Aorta (tissue), 5 donors: ENCODE measurements around the gene H1-8. TPM values are rescaled to one million over a fixed set of nuclear protein-coding genes. Genes with fewer than 3 reads are reported as not detected.
"Not testable (repeated sequence)": the region's sequence is repeated elsewhere in the genome, so short reads cannot be mapped to it uniquely, and the experiment has no call there.

Experiments used
- ATAC-seq: fragments of 200-7000 bp; cut with Tn5 transposase; one replicate; pipeline ENCODE4 v1.9.1; 2022; ENCODE audit warnings: moderate library complexity; ENCODE audit not compliant: low FRiP score
- DNase-seq, 2 donors: peaks; one replicate each; pipeline ENCODE4 v3.0.0-alpha.2; 2020
- H3K27ac ChIP-seq, 2 donors: one replicate each; pipeline ENCODE4 v1.5.1; 2013; ENCODE audit warnings: low read length in 2 of 2, mild to moderate bottlenecking in 2 of 2, moderate library complexity in 2 of 2, control low read depth in 1 of 2, inconsistent platforms in 1 of 2, low read depth in 1 of 2
- H3K27me3 ChIP-seq, 2 donors: one replicate each; pipeline ENCODE4 v1.6.1; 2013; ENCODE audit warnings: control low read depth in 1 of 2, low read length in 1 of 2, mild to moderate bottlenecking in 1 of 2, moderate library complexity in 1 of 2; ENCODE audit not compliant: insufficient read depth in 2 of 2, control insufficient read depth in 1 of 2
- H3K36me3 ChIP-seq, 2 donors: one replicate each; pipeline ENCODE4 v1.6.1; 2013; ENCODE audit warnings: control low read depth in 1 of 2, low read length in 1 of 2, mild to moderate bottlenecking in 1 of 2; ENCODE audit not compliant: insufficient read depth in 2 of 2, control insufficient read depth in 1 of 2
- H3K4me1 ChIP-seq, 2 donors: one replicate each; pipeline ENCODE4 v1.6.1; 2013; ENCODE audit warnings: low read length in 2 of 2, control low read depth in 1 of 2, mild to moderate bottlenecking in 1 of 2, moderate library complexity in 1 of 2; ENCODE audit not compliant: insufficient read depth in 2 of 2, control insufficient read depth in 1 of 2
- H3K4me3 ChIP-seq, 2 donors: one replicate each; pipeline ENCODE4 v1.5.1; 2013; ENCODE audit warnings: low read length in 2 of 2, control low read depth in 1 of 2, mild to moderate bottlenecking in 1 of 2
- H3K9me3 ChIP-seq: one replicate; pipeline ENCODE4 v1.6.1; 2013; ENCODE audit warnings: mild to moderate bottlenecking, low read length; ENCODE audit not compliant: control insufficient read depth
- WGBS, 2 donors: extraction: QIAGEN DNeasy Blood & Tissue Kit; methylation state at CpG; one replicate each; pipeline ENCODE4 v1.1.7; 2013; 5-methylcytosine and 5-hydroxymethylcytosine counted together
- intact Hi-C, 2 donors: fragments of 100-400 bp; cut with DNase I; formaldehyde crosslinking; loops; one replicate each; pipeline versions ENCODE4 v1.14.2 to v1.15.0; 2022
- long read RNA-seq, 2 donors: library from polyadenylated mRNA; unstranded; transcript quantifications; one replicate each; pipeline ENCODE4 v2.0.0, GENCODE V29; 2020 to 2021
- polyA plus RNA-seq, 2 donors: library from polyadenylated mRNA; stranded (reverse); fragments of 200-250 nt; gene quantifications; one replicate each; pipeline ENCODE4 v1.2.3, GENCODE V29; 2013
- total RNA-seq, 2 donors: library from RNA; stranded (reverse); fragmentation: NEBNext Ultra II Directional; extraction: Animal tissue kit (Norgen Biotek cat#: 25700); gene quantifications; one replicate each; pipeline ENCODE4 v1.2.1, GENCODE V29; 2021
- donor health status: healthy with polysubstance abuse.
- donor health status: Bipolar disorder and iron deficiency.
- donor health status: DM: no; HTN: no; CAD: no.
- donor health status: DM: no; HTN: no; CAD: no.
- donor health status: DM: yes; HTN: yes; CAD: no.

Gene H1-8
- not detected for total RNA-seq
- polyA plus RNA-seq, result not detected
- long read RNA-seq, donor 1, result 0 reads
- long read RNA-seq, donor 2, result 0 reads

GRCh38 chr3:129543156-129543790 is at the start of gene H1-8:
TSS of gene H1-8 (plus strand) at chr3:129543175. CDS start at chr3:129543219, 44 bp downstream.
- DNase-seq, result no peak
- no peaks in the 10 kb centered on the region for H3K27me3 ChIP-seq
- H3K36me3 ChIP-seq, result no peaks in the 10 kb centered on the region
- H3K27ac ChIP-seq, result no peak within 1 kb of the TSS
- no peaks in the 10 kb centered on the region for H3K4me1 ChIP-seq
- intact Hi-C loops, result no loop called here
- no peak within 1 kb of the TSS for H3K4me3 ChIP-seq
- 90 to 91% methylated on average over 16 of the region's 16 CpGs for WGBS, 2 donors
- ATAC-seq, result no peak
- H3K9me3 ChIP-seq, result no peaks in the 10 kb centered on the region

DNA sequence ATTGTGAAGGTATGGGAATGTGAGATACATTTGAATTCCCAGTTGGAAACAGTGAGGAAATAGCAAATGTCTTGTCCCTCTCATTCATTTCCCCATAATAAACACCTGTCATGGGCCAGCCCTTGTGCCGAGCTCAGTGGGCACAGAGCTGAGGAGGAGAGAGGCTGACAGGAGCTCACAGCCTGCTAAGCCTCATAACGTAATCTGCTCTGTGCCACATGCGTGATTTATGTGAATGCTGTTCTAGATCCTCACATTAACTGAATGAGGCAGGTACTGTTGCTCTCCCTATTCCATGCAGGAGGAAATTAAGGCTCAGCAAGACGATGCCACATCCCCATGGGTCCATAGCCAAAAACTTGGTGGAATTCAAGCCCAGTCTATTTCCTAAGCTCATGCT is 49.8 kb upstream of the H1-8 start:
- Histone ChIP-seq H3K36me3 (peaks cover 0 to 6% of the 10 kb centered on the region in 2 donors), H3K9me3 (no peaks in the 10 kb centered on the region), H3K27ac (no peak overlapping the region), H3K27me3 (no peaks in the 10 kb centered on the region), H3K4me1 (no peaks in the 10 kb centered on the region), H3K4me3 (no peak overlapping the region)
- no peak for DNase-seq
- intact Hi-C loops, result loop anchor here (5.0 to 10.0 kb wide), 6 partner anchors 69 to 442 kb away; partner anchors contain the start of gene PLXND1 (in 1 of the 2)
- 93% methylated on average over 4 of the region's 4 CpGs for WGBS, 2 donors
- no peak for ATAC-seq

- intact Hi-C loops, result loop anchor here (5.0 to 10.0 kb wide), 6 partner anchors 68 to 440 kb away; partner anchors contain the start of gene PLXND1 (in 1 of the 2)
- not testable (repeated sequence) for H3K36me3 ChIP-seq, ATAC-seq
These were observed 48.5 kb upstream of the H1-8 start for GRCh38 chr3:129494499-129494898.

DNA sequence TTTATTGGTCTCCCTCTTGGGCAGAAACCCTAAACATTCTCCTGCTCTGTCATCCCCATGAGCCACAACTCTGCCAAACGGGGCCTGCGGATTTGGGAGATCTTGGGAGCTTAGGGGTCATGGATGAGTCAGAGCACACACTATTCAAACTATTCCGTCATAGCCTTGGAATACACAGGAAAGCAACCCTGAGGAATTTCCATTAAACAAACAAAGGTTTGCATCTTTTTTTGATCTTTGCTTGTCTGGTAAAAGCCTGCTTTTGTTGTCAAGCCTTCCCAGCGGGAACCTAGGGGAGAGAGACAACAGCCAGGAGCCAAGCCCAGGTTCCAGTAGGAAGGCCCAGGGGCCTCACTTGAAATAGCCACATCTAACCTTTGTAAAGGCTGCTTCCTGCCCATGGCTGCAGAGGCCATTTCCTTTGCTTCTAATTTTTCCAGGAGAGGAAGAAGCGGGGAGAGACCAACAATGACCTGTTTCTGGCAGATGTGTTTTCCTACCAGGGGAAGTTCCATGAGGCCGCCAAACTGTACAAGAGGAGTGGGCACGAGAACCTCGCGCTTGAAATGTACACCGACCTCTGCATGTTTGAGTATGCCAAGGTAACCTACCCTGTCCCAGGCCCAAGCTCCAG is 47.9 kb upstream of the H1-8 start:
- not testable (repeated sequence) for H3K27me3 ChIP-seq, H3K27ac ChIP-seq, H3K9me3 ChIP-seq, H3K4me3 ChIP-seq, H3K4me1 ChIP-seq, DNase-seq, H3K36me3 ChIP-seq
- 67 to 74% methylated on average over 10 of the region's 10 CpGs for WGBS, 2 donors
- intact Hi-C loops, result loop anchor here in 1 of 2 donors (10.0 kb wide), 1 partner anchor 440 kb away; no protein-coding TSS in a partner anchor
- ATAC-seq, result peak; percentile 47

More at GRCh38 chr3:129494499-129494898, 48.5 kb upstream of the H1-8 start:
- DNase-seq, H3K27ac ChIP-seq, H3K4me3 ChIP-seq, H3K9me3 ChIP-seq, H3K4me1 ChIP-seq, H3K27me3 ChIP-seq: not testable (repeated sequence)
- 91% methylated on average over 5 of the region's 5 CpGs for WGBS, 2 donors

DNA sequence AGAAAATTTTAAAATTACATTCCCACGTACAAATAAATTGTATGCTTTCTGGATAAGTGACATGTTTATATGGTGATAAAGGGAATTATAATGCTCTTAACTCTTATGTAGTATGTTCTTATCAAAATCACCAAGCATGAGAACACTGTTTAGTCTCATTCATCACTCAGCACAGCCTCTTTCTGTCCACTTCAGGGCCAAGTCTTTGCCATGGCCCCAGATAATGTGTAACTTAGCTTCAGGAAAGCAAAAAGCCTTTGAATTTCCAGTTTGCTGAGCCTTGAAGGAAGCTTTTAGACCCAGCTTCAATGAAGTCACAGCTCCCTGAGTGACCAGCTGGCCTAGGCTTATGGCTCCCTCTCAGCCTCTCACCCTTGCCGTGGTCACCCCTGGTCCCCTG is 45.1 kb upstream of the H1-8 start:
- H3K27ac ChIP-seq, ATAC-seq, H3K27me3 ChIP-seq, H3K4me3 ChIP-seq, H3K9me3 ChIP-seq, H3K4me1 ChIP-seq, H3K36me3 ChIP-seq, DNase-seq: not testable (repeated sequence)
- intact Hi-C loops, result loop anchor here in 1 of 2 donors (10.0 kb wide), 1 partner anchor 437 kb away; no protein-coding TSS in a partner anchor
- WGBS, 2 donors, result 52 to 63% methylated on average over 2 of the region's 2 CpGs

- not testable (repeated sequence) for DNase-seq, H3K27ac ChIP-seq, H3K9me3 ChIP-seq, H3K4me1 ChIP-seq, H3K27me3 ChIP-seq, ATAC-seq, H3K36me3 ChIP-seq, H3K4me3 ChIP-seq
- intact Hi-C loops, result loop anchor here in 1 of 2 donors (10.0 kb wide), 1 partner anchor 436 kb away; no protein-coding TSS in a partner anchor
- WGBS, 2 donors, result 46 to 51% methylated on average over 8 of the region's 8 CpGs
These were observed 44.1 kb upstream of the H1-8 start for GRCh38 chr3:129498603-129499488.

- DNase-seq, H3K4me1 ChIP-seq, H3K36me3 ChIP-seq, ATAC-seq, H3K9me3 ChIP-seq, H3K27me3 ChIP-seq, H3K27ac ChIP-seq, H3K4me3 ChIP-seq: not testable (repeated sequence)
- intact Hi-C loops, result loop anchor here in 1 of 2 donors (5.0 to 10.0 kb wide), 2 partner anchors 58 to 435 kb away; no protein-coding TSS in a partner anchor
- WGBS, 2 donors, result 89 to 93% methylated on average over 12 to 14 of the region's 14 CpGs
These were observed 43.2 kb upstream of the H1-8 start for GRCh38 chr3:129499604-129500333.

DNA sequence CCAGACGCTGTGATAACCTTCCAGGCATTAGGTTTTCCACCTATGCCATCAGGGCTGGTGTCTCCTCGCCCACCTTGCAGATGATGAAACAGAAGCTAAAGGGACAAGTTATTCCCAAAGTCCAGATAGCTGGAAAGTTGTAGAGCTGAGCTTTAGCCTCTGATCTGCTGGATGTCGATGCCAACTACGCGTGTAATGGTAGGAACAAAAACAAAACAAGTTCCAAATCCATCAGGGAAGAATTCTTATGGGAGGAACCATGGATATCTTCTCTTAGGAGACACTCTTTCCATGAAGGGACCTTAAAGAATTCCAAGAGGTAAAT is 42.7 kb upstream of the H1-8 start:
- 75 to 81% methylated on average over 5 of the region's 5 CpGs for WGBS, 2 donors
- intact Hi-C loops, result loop anchor here in 1 of 2 donors (5.0 kb wide), 1 partner anchor 57 kb away; no protein-coding TSS in a partner anchor
- Histone ChIP-seq H3K4me3 (no peak overlapping the region), H3K27ac (no peak overlapping the region), H3K4me1 (no peaks in the 10 kb centered on the region), H3K36me3 (peaks cover 0 to 4% of the 10 kb centered on the region in 2 donors), H3K27me3 (no peaks in the 10 kb centered on the region), H3K9me3 (no peaks in the 10 kb centered on the region)
- ATAC-seq (no peak), DNase-seq (no peak)
